ENCODE results near the gene TMEM165.

TMEM165 gene

GRCh38 chr4:55382488-55383003 is 13.2 kb upstream of the TMEM165 start:
- TF ChIP-seq, protein P1, sequence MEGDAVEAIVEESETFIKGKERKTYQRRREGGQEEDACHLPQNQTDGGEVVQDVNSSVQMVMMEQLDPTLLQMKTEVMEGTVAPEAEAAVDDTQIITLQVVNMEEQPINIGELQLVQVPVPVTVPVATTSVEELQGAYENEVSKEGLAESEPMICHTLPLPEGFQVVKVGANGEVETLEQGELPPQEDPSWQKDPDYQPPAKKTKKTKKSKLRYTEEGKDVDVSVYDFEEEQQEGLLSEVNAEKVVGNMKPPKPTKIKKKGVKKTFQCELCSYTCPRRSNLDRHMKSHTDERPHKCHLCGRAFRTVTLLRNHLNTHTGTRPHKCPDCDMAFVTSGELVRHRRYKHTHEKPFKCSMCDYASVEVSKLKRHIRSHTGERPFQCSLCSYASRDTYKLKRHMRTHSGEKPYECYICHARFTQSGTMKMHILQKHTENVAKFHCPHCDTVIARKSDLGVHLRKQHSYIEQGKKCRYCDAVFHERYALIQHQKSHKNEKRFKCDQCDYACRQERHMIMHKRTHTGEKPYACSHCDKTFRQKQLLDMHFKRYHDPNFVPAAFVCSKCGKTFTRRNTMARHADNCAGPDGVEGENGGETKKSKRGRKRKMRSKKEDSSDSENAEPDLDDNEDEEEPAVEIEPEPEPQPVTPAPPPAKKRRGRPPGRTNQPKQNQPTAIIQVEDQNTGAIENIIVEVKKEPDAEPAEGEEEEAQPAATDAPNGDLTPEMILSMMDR (IDR thresholded peaks at IDR 0.05; ENCODE audit: borderline replicate concordance, insufficient read depth, low read depth, low read length) = no peak

DNA sequence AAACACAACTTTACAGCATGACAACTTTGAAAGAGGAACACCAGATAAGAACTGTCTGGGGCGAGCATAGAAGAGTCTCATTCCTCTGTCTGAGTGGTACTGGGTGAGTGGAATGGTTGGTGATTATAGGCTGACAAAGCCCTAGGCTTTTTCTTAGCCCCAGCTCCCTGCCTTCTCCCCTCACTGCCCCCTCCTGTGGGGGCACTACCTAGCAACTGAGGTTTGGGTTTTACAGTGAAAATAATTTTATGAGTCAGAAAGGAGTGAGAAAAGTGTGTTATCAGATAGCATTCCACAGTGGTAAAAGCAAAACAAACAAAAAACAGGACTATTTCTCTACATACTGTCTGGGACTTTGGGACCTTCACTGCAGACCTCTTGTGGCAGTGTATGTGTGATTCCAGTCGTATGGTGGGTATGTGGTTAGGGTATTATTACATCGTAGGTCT is 10.5 kb upstream of the TMEM165 start:
- H3K4me3 ChIP-seq (ENCODE audit: low read depth, low read length) = no peak overlapping the region
- TF ChIP-seq, protein P1 (IDR thresholded peaks at IDR 0.05; ENCODE audit: borderline replicate concordance, insufficient read depth, low read depth, low read length) = no peak

More at GRCh38 chr4:55382488-55383003, 13.2 kb upstream of the TMEM165 start:
- no peak overlapping the region for H3K4me3 ChIP-seq (ENCODE audit: low read depth, low read length)

- TF ChIP-seq, protein P1 (IDR thresholded peaks at IDR 0.05; ENCODE audit: borderline replicate concordance, insufficient read depth, low read depth, low read length) = no peak
- no peak overlapping the region for H3K4me3 ChIP-seq (ENCODE audit: low read depth, low read length)
Measured at GRCh38 chr4:55386073-55386472, 9.7 kb upstream of the TMEM165 start.

GRCh38 chr4:55386840-55387239 is 8.9 kb upstream of the TMEM165 start:
- H3K4me3 ChIP-seq (ENCODE audit: low read depth, low read length) = no peak overlapping the region
- TF ChIP-seq, protein P1 (IDR thresholded peaks at IDR 0.05; ENCODE audit: borderline replicate concordance, insufficient read depth, low read depth, low read length) = no peak

GRCh38 chr4:55393461-55394320 is 2.1 kb upstream of the TMEM165 start:
- H3K4me3 ChIP-seq (ENCODE audit: low read depth, low read length) = no peak overlapping the region
- TF ChIP-seq, protein P1 (IDR thresholded peaks at IDR 0.05; ENCODE audit: borderline replicate concordance, insufficient read depth, low read depth, low read length) = no peak

GRCh38 chr4:55395218-55395528 is 584 bp upstream of the TMEM165 start:
- peak overlapping the region; percentile 94 for H3K4me3 ChIP-seq (ENCODE audit: low read depth, low read length)
- TF ChIP-seq, protein P1 (IDR thresholded peaks at IDR 0.05; ENCODE audit: borderline replicate concordance, insufficient read depth, low read depth, low read length) = no peak

Measured in GM12875 (cell line).